ENCODE measurements around the gene ZNF593OS. TPM values are rescaled to one million over a fixed set of nuclear protein-coding genes. Genes with fewer than 3 reads are reported as not detected.

ZNF593OS gene
- polyA plus RNA-seq, 2 donors, result 0.12 to 0.22 TPM

- Histone ChIP-seq H3K9me3 (ENCODE audit: control insufficient read depth in 2 of 2, insufficient read depth in 1 of 2, low read depth in 1 of 2, low read length in 1 of 2) (no peaks in the 10 kb centered on the region), H3K4me3 (ENCODE audit: low read depth in 1 of 2, low read length in 2 of 2) (no peak overlapping the region), H3K27ac (ENCODE audit: low read depth in 2 of 2, low read length in 1 of 2) (peak overlapping the region; percentile 66 to 77), H3K4me1 (ENCODE audit: control insufficient read depth in 2 of 2, insufficient read depth in 2 of 2, low read length in 1 of 2) (no peaks in the 10 kb centered on the region), H3K27me3 (ENCODE audit: control insufficient read depth in 1 of 2, insufficient read depth in 2 of 2, low read length in 2 of 2) (no peaks in the 10 kb centered on the region), H3K36me3 (ENCODE audit: control insufficient read depth in 2 of 2, insufficient read depth in 2 of 2, low read length in 1 of 2) (no peaks in the 10 kb centered on the region)
- 66 to 68% methylated on average over 7 of the region's 7 CpGs for WGBS, 2 donors
Observed at GRCh38 chr1:26122988-26123973, 48.4 kb downstream of the ZNF593OS start.

GRCh38 chr1:26121854-26122773, 49.5 kb downstream of the ZNF593OS start:
- Histone ChIP-seq H3K9me3 (ENCODE audit: control insufficient read depth in 2 of 2, insufficient read depth in 1 of 2, low read depth in 1 of 2, low read length in 1 of 2) (no peaks in the 10 kb centered on the region), H3K36me3 (ENCODE audit: control insufficient read depth in 2 of 2, insufficient read depth in 2 of 2, low read length in 1 of 2) (no peaks in the 10 kb centered on the region), H3K4me1 (ENCODE audit: control insufficient read depth in 2 of 2, insufficient read depth in 2 of 2, low read length in 1 of 2) (no peaks in the 10 kb centered on the region), H3K27me3 (ENCODE audit: control insufficient read depth in 1 of 2, insufficient read depth in 2 of 2, low read length in 2 of 2) (no peaks in the 10 kb centered on the region), H3K4me3 (ENCODE audit: low read depth in 1 of 2, low read length in 2 of 2) (no peak overlapping the region), H3K27ac (ENCODE audit: low read depth in 2 of 2, low read length in 1 of 2) (peak overlapping the region; percentile 37 to 47)
- WGBS, 2 donors, result 59 to 69% methylated on average over 8 of the region's 8 CpGs

GRCh38 chr1:26119892-26120608, 51.6 kb downstream of the ZNF593OS start:
- Histone ChIP-seq H3K27ac (ENCODE audit: low read depth in 2 of 2, low read length in 1 of 2) (no peak overlapping the region), H3K4me1 (ENCODE audit: control insufficient read depth in 2 of 2, insufficient read depth in 2 of 2, low read length in 1 of 2) (no peaks in the 10 kb centered on the region), H3K27me3 (ENCODE audit: control insufficient read depth in 1 of 2, insufficient read depth in 2 of 2, low read length in 2 of 2) (no peaks in the 10 kb centered on the region), H3K4me3 (ENCODE audit: low read depth in 1 of 2, low read length in 2 of 2) (no peak overlapping the region), H3K9me3 (ENCODE audit: control insufficient read depth in 2 of 2, insufficient read depth in 1 of 2, low read depth in 1 of 2, low read length in 1 of 2) (no peaks in the 10 kb centered on the region), H3K36me3 (ENCODE audit: control insufficient read depth in 2 of 2, insufficient read depth in 2 of 2, low read length in 1 of 2) (no peaks in the 10 kb centered on the region)
- WGBS, 2 donors, result 72 to 76% methylated on average over 9 of the region's 9 CpGs

Other genes with a start within 250 kb of the ZNF593OS start
- 1 to 10 TPM; 5.7 to 5.8 TPM for gene PAFAH2, start 173.8 kb downstream of the ZNF593OS start, polyA plus RNA-seq
- under 1 TPM; 0.09 to 0.45 TPM for gene EXTL1, start 150.1 kb downstream of the ZNF593OS start, polyA plus RNA-seq
- under 1 TPM in 1 of 2 donors, not detected in 1; 0.01 TPM for gene SLC30A2, start 125.7 kb downstream of the ZNF593OS start, polyA plus RNA-seq
- gene TRIM63, start 104.2 kb downstream of the ZNF593OS start, polyA plus RNA-seq, result under 1 TPM; 0.10 to 0.19 TPM
- gene PDIK1L, start 60.0 kb downstream of the ZNF593OS start, polyA plus RNA-seq, result 1 to 10 TPM; 2.6 to 3.7 TPM
- 1 to 10 TPM in 1 of 2 donors, under 1 TPM in 1; 0.94 to 1.6 TPM for gene FAM110D, start 12.8 kb downstream of the ZNF593OS start, polyA plus RNA-seq
- not detected for gene C1orf232, start 2.9 kb downstream of the ZNF593OS start, polyA plus RNA-seq
- 10 to 100 TPM; 42.3 to 63.3 TPM for gene ZNF593, start 1.9 kb downstream of the ZNF593OS start, polyA plus RNA-seq
- gene CNKSR1, start 5.7 kb upstream of the ZNF593OS start, polyA plus RNA-seq, result 10 to 100 TPM; 18.7 to 31.9 TPM
- gene CATSPER4, start 18.8 kb upstream of the ZNF593OS start, polyA plus RNA-seq, result not detected
- gene CEP85, start 62.4 kb upstream of the ZNF593OS start, polyA plus RNA-seq, result 1 to 10 TPM; 5.3 to 5.9 TPM
- gene SH3BGRL3, start 108.3 kb upstream of the ZNF593OS start, polyA plus RNA-seq, result 100 to 1,000 TPM; 170 to 299 TPM
- 10 to 100 TPM; 10.1 to 16.0 TPM for gene UBXN11, start 134.8 kb upstream of the ZNF593OS start, polyA plus RNA-seq
- 10 to 100 TPM; 17.0 to 20.6 TPM for gene CD52, start 146.1 kb upstream of the ZNF593OS start, polyA plus RNA-seq
- gene CRYBG2, start 182.3 kb upstream of the ZNF593OS start, polyA plus RNA-seq, result 100 to 1,000 TPM; 163 to 275 TPM
- under 1 TPM; 0.28 to 0.51 TPM for gene ZNF683, start 200.9 kb upstream of the ZNF593OS start, polyA plus RNA-seq
- not detected for gene LIN28A, start 239.0 kb upstream of the ZNF593OS start, polyA plus RNA-seq